Fibroblast of skin of back (primary cell): Measurements from ENCODE around the gene TTLL8.
A peak's percentile ranks its signal among the peaks of the same experiment; 100 is the strongest.
"Not testable (repeated sequence)": the region's sequence is repeated elsewhere in the genome, so short reads cannot be mapped to it uniquely, and the experiment has no call there.

ENCODE experiments used
- DNase-seq: peaks from one replicate; pipeline ENCODE4 v3.0.0-alpha.2; 2013

TTLL8 gene

DNA sequence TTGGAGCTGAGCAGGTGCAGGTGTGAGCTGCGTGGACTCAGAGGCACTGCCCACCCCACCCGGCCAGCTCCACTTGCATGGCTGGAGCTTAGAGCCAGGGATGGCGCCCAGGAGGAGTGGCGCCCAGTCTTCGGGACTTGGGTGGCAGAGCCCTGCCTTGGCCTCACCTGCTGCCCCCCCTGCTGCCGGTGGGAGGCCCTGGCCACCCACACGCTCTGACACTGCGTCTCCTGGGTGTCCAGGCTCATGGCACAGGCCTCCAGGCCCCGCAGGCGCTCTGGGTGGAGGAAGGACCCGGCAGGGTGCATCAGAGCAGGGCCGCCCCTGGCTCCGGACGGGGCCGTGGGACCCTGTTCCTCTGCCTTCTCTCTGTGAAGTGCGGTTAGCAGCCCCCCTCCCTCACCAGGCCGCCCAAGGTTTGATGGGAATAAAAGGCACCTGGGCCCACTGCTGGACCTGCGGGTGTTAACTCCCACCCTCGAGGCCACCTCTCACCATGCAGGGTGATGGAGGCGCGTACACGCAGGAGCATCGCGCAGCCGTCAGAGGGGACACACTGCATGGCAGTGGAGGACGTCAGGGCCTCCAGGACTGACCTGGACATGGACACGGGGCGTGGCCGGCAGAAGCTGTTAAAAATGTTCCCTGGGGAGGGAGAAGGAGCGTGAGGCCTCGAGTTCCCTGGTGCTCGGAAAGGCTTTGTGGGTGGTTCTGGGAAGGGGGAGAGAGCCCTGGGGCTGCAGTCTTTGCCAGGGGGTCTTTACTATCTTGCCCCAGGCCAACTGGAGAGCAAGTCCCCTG lies 57.3 kb downstream of the TTLL8 start:
- no peak for DNase-seq

DNA sequence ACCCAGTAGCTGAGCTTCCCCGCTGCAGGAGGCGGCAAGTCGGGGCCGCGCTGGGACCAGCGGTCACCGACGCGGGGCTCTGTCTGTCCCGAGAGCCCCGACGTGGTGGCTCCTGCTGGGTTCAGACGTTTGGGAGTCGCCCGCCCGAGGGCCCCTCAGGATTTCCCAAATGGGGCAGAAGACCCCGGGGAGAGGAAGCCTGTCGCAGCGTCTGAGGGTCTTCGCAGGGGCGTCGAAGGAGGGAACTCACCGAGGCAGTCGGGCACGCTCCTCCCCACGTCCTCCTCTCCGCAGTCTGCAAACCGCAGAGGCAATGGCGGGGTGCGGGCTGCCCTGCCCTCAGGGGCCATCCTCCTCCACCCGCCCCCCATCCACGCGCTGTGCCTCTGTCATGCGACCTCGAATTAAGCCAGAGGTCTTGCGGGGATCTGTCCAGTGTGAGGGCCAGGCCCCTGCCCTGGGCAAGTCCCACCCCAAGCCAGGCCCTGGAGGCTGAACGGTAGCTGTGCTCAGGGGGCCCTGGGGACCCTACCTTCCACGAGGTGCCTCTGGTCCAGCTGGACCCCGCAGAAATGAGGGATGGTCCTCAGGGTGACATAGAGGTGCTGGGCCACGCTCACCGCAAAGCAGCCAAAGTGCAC lies 58.0 kb downstream of the TTLL8 start:
- DNase-seq = no peak

- DNase-seq = no peak
Measured at GRCh38 chr22:49999063-49999945, 58.8 kb downstream of the TTLL8 start.

GRCh38 chr22:49998718-49999062 lies 59.4 kb downstream of the TTLL8 start:
- DNase-seq = no peak

DNA sequence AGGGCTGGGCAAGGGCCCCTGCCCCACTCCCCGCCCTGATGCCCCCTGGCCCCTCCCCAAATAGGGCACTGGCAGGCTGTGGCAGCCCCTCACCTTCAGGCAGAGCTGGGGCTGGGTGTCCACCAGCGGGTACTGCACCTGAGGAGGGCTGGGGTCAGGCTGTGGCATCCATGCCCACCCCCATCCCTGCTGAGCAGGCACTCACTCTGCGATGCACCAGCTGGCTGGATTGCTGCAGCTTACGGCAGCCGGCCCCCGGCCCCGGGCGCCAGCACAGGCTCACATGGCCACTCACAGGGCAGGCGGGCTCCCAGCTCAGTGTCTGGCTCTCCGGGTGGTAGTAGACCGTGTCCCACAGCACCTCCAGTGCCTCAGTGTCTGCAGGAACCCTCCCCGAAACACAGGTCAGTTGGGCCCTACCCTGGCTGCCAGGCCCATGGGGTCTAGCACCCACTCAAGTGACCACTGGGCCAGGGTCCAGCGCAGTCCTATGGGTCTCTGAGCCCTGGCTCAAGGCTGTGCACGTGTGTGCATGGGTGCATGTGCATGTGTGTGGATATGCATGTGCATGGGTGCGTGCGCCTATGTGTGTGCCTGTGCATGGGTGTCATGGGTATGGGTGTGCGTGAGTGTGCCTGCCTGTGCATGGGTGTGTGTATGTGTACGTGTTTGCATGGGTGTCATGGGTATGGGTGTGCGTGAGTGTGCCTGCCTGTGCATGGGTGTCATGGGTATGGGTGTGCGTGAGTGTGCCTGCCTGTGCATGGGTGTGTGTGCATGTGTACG lies 60.0 kb downstream of the TTLL8 start:
- no peak for DNase-seq

DNA sequence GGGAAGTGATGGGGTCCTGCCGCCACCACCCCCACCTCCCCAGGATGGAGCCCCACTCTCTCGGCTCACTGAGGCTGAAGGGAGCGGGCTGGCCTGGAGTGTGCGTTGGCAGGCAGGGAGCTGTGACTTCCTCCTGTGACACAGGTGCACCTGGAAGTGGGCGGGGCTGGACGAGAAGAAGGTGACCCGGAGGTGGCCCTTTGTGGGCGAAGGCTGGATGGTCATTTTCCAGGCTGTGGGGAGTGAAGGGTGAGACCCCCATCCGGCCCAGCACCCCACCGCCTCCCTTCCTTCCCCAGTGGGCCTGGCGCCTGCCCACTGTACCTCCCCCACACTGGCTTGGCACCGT lies 60.9 kb downstream of the TTLL8 start:
- DNase-seq = no peak

DNA sequence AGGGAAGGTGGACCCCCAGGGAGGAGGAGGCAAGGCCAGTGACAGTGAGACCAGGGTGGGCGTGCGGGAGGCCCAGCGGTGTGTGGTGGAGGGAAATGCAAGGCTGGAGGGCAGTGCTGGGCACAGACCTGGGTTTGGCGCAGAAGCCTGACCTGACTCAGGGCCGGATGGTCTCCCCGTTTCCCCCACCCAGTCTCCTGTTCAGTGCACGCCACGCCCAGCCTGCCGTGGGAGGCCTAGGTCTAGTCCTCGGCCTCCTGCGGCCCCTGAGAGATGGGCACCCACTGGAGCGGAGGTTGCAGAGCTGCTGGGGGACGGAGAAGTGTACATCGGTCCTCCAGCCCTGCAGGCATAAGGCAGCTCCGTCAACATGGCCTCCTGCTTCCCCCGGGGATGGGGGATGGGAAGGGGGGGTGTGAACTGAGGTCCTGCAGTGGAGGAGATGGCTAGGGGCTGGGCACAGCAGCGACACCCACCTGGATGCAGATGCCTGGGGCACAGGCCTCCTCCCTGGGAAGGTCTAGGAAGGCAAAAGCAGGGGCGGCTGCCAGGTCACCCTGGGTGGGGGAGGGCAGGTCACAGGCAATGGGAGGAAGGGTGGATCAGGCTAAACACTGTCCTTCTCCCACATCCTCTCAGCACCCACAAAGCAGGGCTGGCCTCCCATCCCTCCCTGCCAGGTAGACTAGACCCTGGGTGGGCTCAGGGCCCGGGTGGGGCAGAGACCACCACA lies 61.4 kb downstream of the TTLL8 start:
- DNase-seq = no peak

GRCh38 chr22:49996119-49996517 lies 62.0 kb downstream of the TTLL8 start:
- no peak for DNase-seq

DNA sequence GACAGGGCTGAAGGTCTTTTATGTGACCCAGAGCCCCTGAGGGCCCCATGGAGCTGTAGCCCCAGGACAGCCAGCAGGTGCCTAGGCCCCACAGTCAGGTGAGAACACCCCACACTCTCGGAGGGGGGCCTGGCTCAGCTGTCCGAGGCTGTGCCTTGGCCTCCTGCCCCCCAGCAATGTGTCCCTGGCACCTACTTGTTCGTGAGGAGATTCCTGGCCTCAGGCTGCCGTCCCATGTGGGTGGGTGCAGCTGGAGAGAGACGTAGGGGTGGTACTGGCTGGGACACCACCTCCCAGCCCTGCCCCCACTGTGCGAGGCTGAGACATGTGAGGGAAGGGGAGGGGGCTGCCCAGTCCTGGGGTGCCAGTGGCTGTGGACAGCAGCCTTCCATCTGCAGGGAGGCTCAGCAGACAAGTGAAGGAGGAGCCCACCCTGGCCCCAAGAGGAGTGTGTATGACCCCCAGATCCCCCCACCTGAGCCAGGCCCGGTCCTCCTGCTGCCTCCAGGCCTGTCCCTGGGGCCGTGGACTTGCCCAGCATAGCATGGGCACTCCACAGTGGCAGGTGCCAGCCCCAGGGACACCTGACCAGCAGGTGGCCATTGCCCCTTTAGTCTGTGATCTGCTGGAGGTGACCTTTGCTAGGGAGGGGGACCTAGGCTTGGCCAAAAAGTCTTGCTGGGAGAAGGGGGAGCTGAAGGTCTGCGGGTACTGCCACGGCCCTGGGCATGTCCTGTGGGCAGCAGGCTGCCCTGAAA lies 62.6 kb downstream of the TTLL8 start:
- DNase-seq = no peak

DNA sequence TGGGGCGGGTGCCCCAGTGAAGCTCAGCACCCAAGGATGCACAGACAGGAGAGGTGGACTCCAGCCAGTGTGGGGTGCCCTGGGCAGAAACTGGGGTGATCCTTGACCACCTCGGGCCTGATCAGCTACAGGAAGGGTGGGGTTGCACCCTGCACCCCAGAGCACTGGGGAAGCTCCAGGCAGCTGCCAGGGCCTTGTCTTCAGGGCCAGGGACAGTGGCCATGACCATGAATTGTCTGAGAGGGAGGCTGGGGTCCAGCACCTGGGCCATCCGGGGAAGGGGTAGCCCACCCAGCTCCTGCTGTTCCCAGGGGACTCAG lies 63.1 kb downstream of the TTLL8 start:
- no peak for DNase-seq

GRCh38 chr22:49994361-49995040 lies 63.6 kb downstream of the TTLL8 start:
- no peak for DNase-seq

DNA sequence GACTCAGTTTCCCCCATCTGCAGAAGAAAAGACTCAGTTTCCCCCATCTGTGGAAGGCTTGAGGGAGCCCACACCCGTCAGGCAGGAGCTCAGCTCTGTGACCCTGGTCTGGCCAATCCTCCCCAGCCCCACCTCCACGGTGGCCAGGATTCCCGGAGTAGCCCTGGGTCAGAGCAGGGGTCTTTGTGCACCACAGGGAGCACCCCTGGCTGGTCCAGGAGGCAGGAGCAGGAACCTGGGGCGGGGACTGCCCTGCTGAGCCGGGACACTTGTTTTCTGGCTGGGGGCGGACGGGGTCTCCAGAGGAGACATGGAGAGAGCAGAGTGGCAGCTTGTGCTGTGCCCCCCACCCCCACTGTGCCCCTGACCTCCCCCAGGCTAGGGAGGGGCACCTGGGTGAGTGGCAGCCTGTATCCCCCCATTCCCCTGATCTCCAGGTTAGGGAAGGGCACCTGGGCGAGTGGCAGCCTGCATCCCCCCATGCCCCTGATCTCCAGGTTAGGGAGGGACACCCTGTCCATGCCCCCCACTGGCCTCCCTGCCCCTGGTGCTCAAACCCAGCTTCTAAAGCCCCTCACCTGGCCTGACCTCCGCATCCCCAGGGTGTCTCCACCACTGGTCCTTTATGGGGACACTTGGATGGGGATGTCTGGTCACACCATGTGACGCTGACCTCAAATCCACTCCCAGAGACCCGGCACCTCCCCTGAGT lies 64.3 kb downstream of the TTLL8 start:
- DNase-seq = no peak

GRCh38 chr22:49992921-49993648 lies 65.0 kb downstream of the TTLL8 start:
- peak; percentile 48 for DNase-seq

DNA sequence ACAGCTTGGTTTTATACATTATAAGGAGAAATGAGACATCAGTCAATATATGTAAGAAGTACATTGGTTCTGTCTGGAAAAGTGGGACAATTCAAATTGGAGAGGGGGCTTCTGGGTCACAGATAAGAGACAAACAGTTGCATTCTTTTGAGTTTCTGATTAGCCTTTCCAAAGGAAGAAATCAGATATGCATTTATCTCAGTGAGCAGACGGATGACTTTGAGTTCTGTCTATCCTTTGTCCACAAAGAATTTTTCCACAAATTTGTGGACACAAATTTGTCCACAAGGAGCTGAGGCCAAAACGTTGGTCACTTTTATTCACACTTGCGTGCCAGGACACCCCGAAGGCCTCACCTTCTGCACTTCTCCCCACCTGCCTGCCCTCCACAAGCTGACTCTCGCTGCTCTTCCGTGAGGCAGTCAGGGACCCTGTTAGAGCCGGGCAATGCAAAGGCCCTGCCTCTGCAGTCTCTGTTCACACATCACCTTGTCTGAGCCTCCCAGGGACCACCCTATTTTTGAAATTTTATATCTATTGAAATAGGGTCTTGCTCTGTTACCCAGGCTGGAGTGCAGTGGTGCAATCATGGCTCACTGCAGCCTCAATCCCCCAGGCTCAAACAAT lies 66.1 kb downstream of the TTLL8 start:
- no peak for DNase-seq

- no peak for DNase-seq
Measured at GRCh38 chr22:49991167-49991566, 66.9 kb downstream of the TTLL8 start.

- not testable (repeated sequence) for DNase-seq
Measured at GRCh38 chr22:49989826-49990225, 68.3 kb downstream of the TTLL8 start.

DNA sequence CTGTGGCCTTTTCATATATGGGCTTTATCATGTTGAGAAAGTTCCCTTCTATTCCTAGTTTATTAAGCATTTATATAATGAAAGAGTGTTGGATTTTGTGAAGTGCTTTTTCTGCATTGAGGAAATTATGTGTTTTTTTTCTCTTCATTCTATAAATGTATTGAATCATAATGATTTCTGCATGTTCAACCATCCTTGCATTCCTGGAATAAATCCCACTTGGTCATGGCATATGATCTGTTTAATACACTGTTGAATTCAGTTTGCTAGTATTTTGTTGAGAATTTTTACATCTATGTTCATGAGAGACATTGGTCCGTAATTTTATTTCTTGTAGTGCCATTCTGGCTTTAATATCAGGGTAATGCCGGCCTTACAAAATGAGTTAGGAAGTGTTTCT lies 71.8 kb downstream of the TTLL8 start:
- DNase-seq = no peak

- no peak for DNase-seq
Measured at GRCh38 chr22:49983148-49984042, 74.7 kb downstream of the TTLL8 start.
